ENCODE measurements around the gene DYRK1A.

The DYRK1A gene

DNA sequence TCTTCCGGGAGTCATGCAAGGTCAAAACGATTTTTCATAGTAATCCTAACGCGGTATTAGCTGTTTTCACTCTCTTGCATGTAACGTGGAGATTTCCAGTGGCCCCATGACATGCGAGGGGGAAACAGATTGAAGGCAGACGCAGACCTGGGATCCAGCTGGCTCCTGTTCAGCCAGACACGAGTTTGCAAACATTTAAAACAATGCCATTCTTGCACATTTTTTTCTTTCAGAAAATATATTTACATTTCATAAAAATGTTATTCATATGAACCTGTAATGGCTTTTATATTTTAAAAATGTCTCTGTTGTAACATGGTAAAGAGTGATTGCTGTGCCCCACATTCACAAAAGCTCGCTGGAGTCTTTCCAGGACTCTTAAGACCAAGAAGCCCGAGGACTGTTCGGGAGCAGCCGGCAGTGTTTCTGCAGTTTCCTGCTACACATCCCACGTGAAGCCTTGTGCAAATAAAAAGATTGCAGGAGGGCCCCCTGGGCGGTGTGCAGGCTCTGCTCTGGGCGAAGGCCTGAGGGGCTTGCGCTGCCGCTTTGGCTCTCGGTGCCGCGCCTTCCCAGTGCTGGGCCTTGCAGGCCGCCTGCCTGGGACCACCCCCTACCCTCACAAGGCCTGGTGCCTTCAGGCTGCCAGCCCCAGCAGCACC is 184.9 kb downstream of the DYRK1A start:
- TF ChIP-seq ARNTL (CRISPR knock-in tag; IDR thresholded peaks at IDR 0.05; ENCODE audit: borderline replicate concordance, low read depth), result no peak
- no peak for TF ChIP-seq ZNF565 (CRISPR knock-in tag; conservative IDR thresholded peaks at IDR 0.05; ENCODE audit: low read depth)
- no peak for TF ChIP-seq TCF4 (CRISPR knock-in tag; IDR thresholded peaks at IDR 0.05; ENCODE audit: borderline replicate concordance)
- no peak for TF ChIP-seq POU6F1 (CRISPR knock-in tag; IDR thresholded peaks at IDR 0.05; ENCODE audit: borderline replicate concordance, low read depth)
- no peak for TF ChIP-seq ZFP30 (CRISPR knock-in tag; IDR thresholded peaks at IDR 0.05)
- no peak for TF ChIP-seq ISL1 (CRISPR knock-in tag; IDR thresholded peaks at IDR 0.05)
- TF ChIP-seq, protein P1, sequence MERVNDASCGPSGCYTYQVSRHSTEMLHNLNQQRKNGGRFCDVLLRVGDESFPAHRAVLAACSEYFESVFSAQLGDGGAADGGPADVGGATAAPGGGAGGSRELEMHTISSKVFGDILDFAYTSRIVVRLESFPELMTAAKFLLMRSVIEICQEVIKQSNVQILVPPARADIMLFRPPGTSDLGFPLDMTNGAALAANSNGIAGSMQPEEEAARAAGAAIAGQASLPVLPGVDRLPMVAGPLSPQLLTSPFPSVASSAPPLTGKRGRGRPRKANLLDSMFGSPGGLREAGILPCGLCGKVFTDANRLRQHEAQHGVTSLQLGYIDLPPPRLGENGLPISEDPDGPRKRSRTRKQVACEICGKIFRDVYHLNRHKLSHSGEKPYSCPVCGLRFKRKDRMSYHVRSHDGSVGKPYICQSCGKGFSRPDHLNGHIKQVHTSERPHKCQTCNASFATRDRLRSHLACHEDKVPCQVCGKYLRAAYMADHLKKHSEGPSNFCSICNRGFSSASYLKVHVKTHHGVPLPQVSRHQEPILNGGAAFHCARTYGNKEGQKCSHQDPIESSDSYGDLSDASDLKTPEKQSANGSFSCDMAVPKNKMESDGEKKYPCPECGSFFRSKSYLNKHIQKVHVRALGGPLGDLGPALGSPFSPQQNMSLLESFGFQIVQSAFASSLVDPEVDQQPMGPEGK (CRISPR knock-in tag; IDR thresholded peaks at IDR 0.05; ENCODE audit: borderline replicate concordance), result no peak
- no peak for TF ChIP-seq ZC3H10 (CRISPR knock-in tag; IDR thresholded peaks at IDR 0.05)
- TF ChIP-seq SNAI2 (CRISPR knock-in tag; IDR thresholded peaks at IDR 0.05), result no peak
- no peak for TF ChIP-seq CREB5 (CRISPR knock-in tag; IDR thresholded peaks at IDR 0.05; ENCODE audit: low read depth)
- TF ChIP-seq GLIS3 (CRISPR knock-in tag; IDR thresholded peaks at IDR 0.05), result no peak
- TF ChIP-seq, protein P2, sequence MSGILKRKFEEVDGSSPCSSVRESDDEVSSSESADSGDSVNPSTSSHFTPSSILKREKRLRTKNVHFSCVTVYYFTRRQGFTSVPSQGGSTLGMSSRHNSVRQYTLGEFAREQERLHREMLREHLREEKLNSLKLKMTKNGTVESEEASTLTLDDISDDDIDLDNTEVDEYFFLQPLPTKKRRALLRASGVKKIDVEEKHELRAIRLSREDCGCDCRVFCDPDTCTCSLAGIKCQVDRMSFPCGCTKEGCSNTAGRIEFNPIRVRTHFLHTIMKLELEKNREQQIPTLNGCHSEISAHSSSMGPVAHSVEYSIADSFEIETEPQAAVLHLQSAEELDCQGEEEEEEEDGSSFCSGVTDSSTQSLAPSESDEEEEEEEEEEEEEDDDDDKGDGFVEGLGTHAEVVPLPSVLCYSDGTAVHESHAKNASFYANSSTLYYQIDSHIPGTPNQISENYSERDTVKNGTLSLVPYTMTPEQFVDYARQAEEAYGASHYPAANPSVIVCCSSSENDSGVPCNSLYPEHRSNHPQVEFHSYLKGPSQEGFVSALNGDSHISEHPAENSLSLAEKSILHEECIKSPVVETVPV (CRISPR knock-in tag; IDR thresholded peaks at IDR 0.05), result no peak
- no peak for TF ChIP-seq OSR1 (CRISPR knock-in tag; IDR thresholded peaks at IDR 0.05)
- no peak for TF ChIP-seq CSDC2 (CRISPR knock-in tag; IDR thresholded peaks at IDR 0.05)
- TF ChIP-seq ZNF70 (CRISPR knock-in tag; IDR thresholded peaks at IDR 0.05), result no peak
- TF ChIP-seq BACH2 (CRISPR knock-in tag; IDR thresholded peaks at IDR 0.05; ENCODE audit: borderline replicate concordance), result no peak
- TF ChIP-seq TSHZ2 (CRISPR knock-in tag; IDR thresholded peaks at IDR 0.05), result no peak
- ATAC-seq, result no peak

DNA sequence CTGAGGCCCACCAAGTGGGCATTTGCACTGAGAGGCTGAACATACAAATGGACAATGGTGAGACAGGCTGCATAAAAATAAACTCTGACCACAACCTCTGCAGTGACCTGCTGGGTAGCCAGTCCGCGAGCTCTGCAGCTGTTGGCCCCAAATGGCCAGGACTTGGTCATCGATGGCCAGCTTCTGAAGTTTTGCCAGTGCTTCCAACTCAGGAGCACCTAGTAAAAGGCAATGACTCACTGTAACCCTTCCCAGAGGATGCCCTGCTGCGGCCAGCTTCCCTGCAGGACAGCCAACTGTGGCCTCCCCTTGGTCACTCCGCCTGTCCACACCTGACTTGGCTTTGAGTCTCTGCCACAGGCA is 185.4 kb downstream of the DYRK1A start:
- no peak for ATAC-seq
- TF ChIP-seq PPARA (CRISPR knock-in tag; IDR thresholded peaks at IDR 0.05; ENCODE audit: borderline replicate concordance) (no peak), TOX (CRISPR knock-in tag; IDR thresholded peaks at IDR 0.05; ENCODE audit: borderline replicate concordance) (no peak), CSDC2 (CRISPR knock-in tag; IDR thresholded peaks at IDR 0.05) (no peak), ZNF565 (CRISPR knock-in tag; conservative IDR thresholded peaks at IDR 0.05; ENCODE audit: low read depth) (no peak), BACH2 (CRISPR knock-in tag; IDR thresholded peaks at IDR 0.05; ENCODE audit: borderline replicate concordance) (no peak), ISL1 (CRISPR knock-in tag; IDR thresholded peaks at IDR 0.05) (no peak), ESRRG (CRISPR knock-in tag; IDR thresholded peaks at IDR 0.05) (no peak), GLIS3 (CRISPR knock-in tag; IDR thresholded peaks at IDR 0.05) (no peak), ZC3H10 (CRISPR knock-in tag; IDR thresholded peaks at IDR 0.05) (no peak)

DNA sequence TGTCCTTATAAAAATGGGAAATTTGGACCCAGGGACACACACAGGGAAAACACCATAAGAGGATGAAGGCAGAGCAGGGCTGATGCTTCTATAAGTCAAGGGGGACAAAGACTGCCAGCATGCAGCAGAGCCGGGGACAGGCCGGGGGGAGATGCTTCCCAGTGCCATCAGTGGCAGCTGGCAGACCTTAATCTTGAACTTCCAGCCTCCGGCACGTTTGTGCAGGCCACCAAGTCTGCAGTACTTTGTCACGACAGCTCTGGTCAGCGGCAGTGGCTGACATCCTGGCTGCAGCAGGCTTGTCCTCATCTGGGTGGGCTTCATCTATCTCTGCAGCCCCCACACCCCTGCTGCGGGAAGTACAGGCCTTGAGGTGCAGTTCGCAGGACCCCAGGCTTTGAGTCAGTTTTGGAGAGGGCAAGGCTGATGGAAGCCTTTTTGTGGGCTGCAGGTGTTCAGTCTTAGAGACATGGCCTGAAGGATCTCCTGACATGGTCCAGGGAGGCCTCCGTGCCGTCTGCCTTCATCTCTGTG is 186.0 kb downstream of the DYRK1A start:
- ATAC-seq, result no peak
- TF ChIP-seq TSHZ2 (CRISPR knock-in tag; IDR thresholded peaks at IDR 0.05), result no peak
- TF ChIP-seq BACH2 (CRISPR knock-in tag; IDR thresholded peaks at IDR 0.05; ENCODE audit: borderline replicate concordance), result no peak
- no peak for TF ChIP-seq PPARA (CRISPR knock-in tag; IDR thresholded peaks at IDR 0.05; ENCODE audit: borderline replicate concordance)
- no peak for TF ChIP-seq OSR1 (CRISPR knock-in tag; IDR thresholded peaks at IDR 0.05)
- TF ChIP-seq, protein P1 (CRISPR knock-in tag; IDR thresholded peaks at IDR 0.05; ENCODE audit: borderline replicate concordance), result no peak
- no peak for TF ChIP-seq CREB5 (CRISPR knock-in tag; IDR thresholded peaks at IDR 0.05; ENCODE audit: low read depth)
- TF ChIP-seq ESRRG (CRISPR knock-in tag; IDR thresholded peaks at IDR 0.05), result no peak
- TF ChIP-seq TOX (CRISPR knock-in tag; IDR thresholded peaks at IDR 0.05; ENCODE audit: borderline replicate concordance), result no peak
